NT2/D1 (cell line): ENCODE data around the gene KCNK17.

Experiments
- DNase-seq: peaks from one replicate; pipeline ENCODE4 v3.0.0-alpha.2; 2011; ENCODE audit warnings: low read depth, low spot score
- H3K27me3 ChIP-seq: 2 replicates; pipeline ENCODE4 v1.6.0; 2011; ENCODE audit warnings: mild to moderate bottlenecking; ENCODE audit not compliant: insufficient read length, insufficient read depth
- H3K36me3 ChIP-seq: 2 replicates; pipeline ENCODE4 v1.6.1; 2011; ENCODE audit warnings: mild to moderate bottlenecking, low read length, mixed read lengths; ENCODE audit not compliant: insufficient read depth, insufficient read length
- H3K4me1 ChIP-seq: 2 replicates; pipeline ENCODE4 v1.5.1; 2011; ENCODE audit not compliant: insufficient read depth, insufficient read length
- H3K4me3 ChIP-seq: 2 replicates; pipeline ENCODE4 v1.5.1; 2011; ENCODE audit warnings: low read depth; ENCODE audit not compliant: insufficient read length
- H3K9ac ChIP-seq: 2 replicates; pipeline ENCODE4 v1.6.0; 2011; ENCODE audit warnings: low read depth; ENCODE audit not compliant: insufficient read length
- H3K9me3 ChIP-seq: 2 replicates; pipeline ENCODE4 v1.5.1; 2011; ENCODE audit warnings: mild to moderate bottlenecking, low read length; ENCODE audit not compliant: insufficient read depth
- SUZ12 ChIP-seq: IDR thresholded peaks from 2 replicates; pipeline ENCODE4 v1.6.1; 2011; ENCODE audit not compliant: insufficient read length, insufficient read depth; ENCODE audit errors: extremely low read depth
- YY1 ChIP-seq: IDR thresholded peaks from 2 replicates; pipeline ENCODE4 v1.6.1; 2011; ENCODE audit not compliant: insufficient read length, insufficient read depth
- ZNF274 ChIP-seq: IDR thresholded peaks from 2 replicates; pipeline ENCODE4 v1.6.1; 2011; ENCODE audit warnings: mild to moderate bottlenecking, low read depth, low read length

The KCNK17 gene

GRCh38 chr6:39310542-39310941 is 3.7 kb downstream of the KCNK17 start:
- H3K9ac ChIP-seq, result no peak overlapping the region
- H3K27me3 ChIP-seq, result peaks cover 47% of the 10 kb centered on the region
- TF ChIP-seq SUZ12 (no peak), ZNF274 (no peak)
- H3K4me1 ChIP-seq, result no peaks in the 10 kb centered on the region
- H3K4me3 ChIP-seq, result no peak overlapping the region
- no peaks in the 10 kb centered on the region for H3K36me3 ChIP-seq
- DNase-seq, result no peak
- no peaks in the 10 kb centered on the region for H3K9me3 ChIP-seq

GRCh38 chr6:39309942-39310531 is 4.2 kb downstream of the KCNK17 start:
- Histone ChIP-seq H3K9me3 (peaks cover 3% of the 10 kb centered on the region; the same call in 1 of the 2 replicates), H3K4me1 (no peaks in the 10 kb centered on the region), H3K9ac (no peak overlapping the region), H3K36me3 (no peaks in the 10 kb centered on the region), H3K27me3 (peaks cover 42% of the 10 kb centered on the region), H3K4me3 (no peak overlapping the region)
- no peak for TF ChIP-seq YY1
- no peak for TF ChIP-seq ZNF274
- no peak for TF ChIP-seq SUZ12
- DNase-seq, result peak; percentile 43

- TF ChIP-seq SUZ12 (no peak), YY1 (no peak), ZNF274 (no peak)
- Histone ChIP-seq H3K4me1 (no peaks in the 10 kb centered on the region), H3K27me3 (peaks cover 17% of the 10 kb centered on the region), H3K9me3 (peaks cover 6% of the 10 kb centered on the region; the same call in 1 of the 2 replicates), H3K36me3 (no peaks in the 10 kb centered on the region), H3K4me3 (no peak overlapping the region), H3K9ac (no peak overlapping the region)
- DNase-seq, result no peak
These were observed 6.8 kb downstream of the KCNK17 start for GRCh38 chr6:39307462-39307861.

- peaks cover 6% of the 10 kb centered on the region; the same call in 1 of the 2 replicates for H3K9me3 ChIP-seq
- no peak for DNase-seq
- TF ChIP-seq SUZ12, result no peak
- no peak for TF ChIP-seq YY1
- TF ChIP-seq ZNF274, result no peak
- H3K4me3 ChIP-seq, result no peak overlapping the region
- no peaks in the 10 kb centered on the region for H3K27me3 ChIP-seq
- no peaks in the 10 kb centered on the region for H3K4me1 ChIP-seq
- no peak overlapping the region for H3K9ac ChIP-seq
- no peaks in the 10 kb centered on the region for H3K36me3 ChIP-seq
These were observed 9.3 kb downstream of the KCNK17 start for GRCh38 chr6:39304951-39305350.

GRCh38 chr6:39303425-39304153 is 10.6 kb downstream of the KCNK17 start:
- Histone ChIP-seq H3K4me1 (no peaks in the 10 kb centered on the region), H3K36me3 (no peaks in the 10 kb centered on the region), H3K27me3 (no peaks in the 10 kb centered on the region), H3K9ac (no peak overlapping the region), H3K9me3 (peaks cover 6% of the 10 kb centered on the region; the same call in 1 of the 2 replicates), H3K4me3 (no peak overlapping the region)
- no peak for DNase-seq
- TF ChIP-seq SUZ12, result no peak
- TF ChIP-seq YY1, result no peak
- TF ChIP-seq ZNF274, result no peak

GRCh38 chr6:39302669-39303424 is 11.4 kb downstream of the KCNK17 start:
- Histone ChIP-seq H3K36me3 (no peaks in the 10 kb centered on the region), H3K9ac (no peak overlapping the region), H3K4me1 (no peaks in the 10 kb centered on the region), H3K27me3 (no peaks in the 10 kb centered on the region), H3K9me3 (peaks cover 6% of the 10 kb centered on the region; the same call in 1 of the 2 replicates), H3K4me3 (no peak overlapping the region)
- TF ChIP-seq ZNF274 (no peak), SUZ12 (no peak), YY1 (no peak)
- peak; percentile 68 for DNase-seq

- Histone ChIP-seq H3K27me3 (no peaks in the 10 kb centered on the region), H3K9ac (no peak overlapping the region), H3K36me3 (no peaks in the 10 kb centered on the region)
These were observed 12.2 kb downstream of the KCNK17 start for GRCh38 chr6:39302011-39302410.

More at GRCh38 chr6:39302011-39302410, 12.2 kb downstream of the KCNK17 start:
- Histone ChIP-seq H3K4me3 (no peak overlapping the region), H3K9me3 (peaks cover 6% of the 10 kb centered on the region; the same call in 1 of the 2 replicates), H3K4me1 (peaks cover 2% of the 10 kb centered on the region)
- no peak for DNase-seq
- no peak for TF ChIP-seq SUZ12
- no peak for TF ChIP-seq YY1
